ENCODE data around the gene PRRC2B. TPM values are rescaled to one million over a fixed set of nuclear protein-coding genes. Genes with fewer than 3 reads are reported as not detected.

PRRC2B gene
- total RNA-seq, 1 donor from 2014 or later, result 190 TPM

DNA sequence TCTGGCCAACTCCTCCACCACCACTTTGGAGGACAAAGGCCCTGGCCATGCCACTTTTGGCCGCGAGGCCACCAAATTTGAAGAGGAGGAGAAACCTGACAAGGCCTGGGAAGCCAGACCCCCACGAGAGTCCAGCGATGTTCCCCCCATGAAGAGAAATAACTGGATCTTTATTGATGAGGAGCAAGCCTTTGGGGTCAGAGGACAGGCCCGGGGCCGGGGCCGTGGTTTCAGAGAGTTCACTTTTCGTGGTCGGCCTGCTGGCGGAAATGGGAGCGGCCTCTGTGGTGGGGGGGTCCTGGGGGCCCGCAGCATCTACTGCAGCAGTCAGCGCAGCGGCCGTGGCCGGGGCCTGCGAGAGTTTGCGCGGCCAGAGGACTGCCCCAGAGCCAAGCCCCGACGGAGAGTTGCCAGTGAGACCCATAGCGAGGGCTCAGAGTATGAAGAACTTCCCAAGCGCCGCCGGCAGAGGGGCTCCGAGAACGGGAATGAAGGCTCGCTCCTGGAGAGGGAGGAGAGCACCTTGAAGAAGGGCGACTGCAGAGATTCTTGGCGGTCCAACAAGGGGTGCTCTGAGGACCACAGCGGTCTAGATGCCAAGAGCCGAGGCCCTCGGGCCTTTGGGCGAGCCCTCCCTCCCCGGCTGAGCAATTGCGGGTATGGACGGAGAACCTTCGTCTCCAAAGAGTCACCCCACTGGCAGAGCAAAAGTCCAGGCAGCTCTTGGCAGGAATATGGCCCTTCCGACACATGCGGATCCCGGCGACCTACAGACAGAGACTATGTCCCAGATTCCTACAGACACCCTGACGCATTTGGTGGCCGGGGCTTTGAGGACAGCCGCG is 81.4 kb downstream of the PRRC2B start:
- Histone ChIP-seq H3K27ac (no peak overlapping the region), H3K27me3 (no peaks in the 10 kb centered on the region), H3K4me3 (no peak overlapping the region), H3K4me1 (no peaks in the 10 kb centered on the region), H3K36me3 (peaks cover 100% of the 10 kb centered on the region), H3K9me3 (no peaks in the 10 kb centered on the region)
- ATAC-seq (no peak), DNase-seq (peak; percentile 57)
- intact Hi-C loops (cut with DNase I), result loop anchor here (10.0 kb wide), 1 partner anchor 131 kb away; no protein-coding TSS in a partner anchor
- TF ChIP-seq, protein P1, sequence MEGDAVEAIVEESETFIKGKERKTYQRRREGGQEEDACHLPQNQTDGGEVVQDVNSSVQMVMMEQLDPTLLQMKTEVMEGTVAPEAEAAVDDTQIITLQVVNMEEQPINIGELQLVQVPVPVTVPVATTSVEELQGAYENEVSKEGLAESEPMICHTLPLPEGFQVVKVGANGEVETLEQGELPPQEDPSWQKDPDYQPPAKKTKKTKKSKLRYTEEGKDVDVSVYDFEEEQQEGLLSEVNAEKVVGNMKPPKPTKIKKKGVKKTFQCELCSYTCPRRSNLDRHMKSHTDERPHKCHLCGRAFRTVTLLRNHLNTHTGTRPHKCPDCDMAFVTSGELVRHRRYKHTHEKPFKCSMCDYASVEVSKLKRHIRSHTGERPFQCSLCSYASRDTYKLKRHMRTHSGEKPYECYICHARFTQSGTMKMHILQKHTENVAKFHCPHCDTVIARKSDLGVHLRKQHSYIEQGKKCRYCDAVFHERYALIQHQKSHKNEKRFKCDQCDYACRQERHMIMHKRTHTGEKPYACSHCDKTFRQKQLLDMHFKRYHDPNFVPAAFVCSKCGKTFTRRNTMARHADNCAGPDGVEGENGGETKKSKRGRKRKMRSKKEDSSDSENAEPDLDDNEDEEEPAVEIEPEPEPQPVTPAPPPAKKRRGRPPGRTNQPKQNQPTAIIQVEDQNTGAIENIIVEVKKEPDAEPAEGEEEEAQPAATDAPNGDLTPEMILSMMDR (IDR thresholded peaks at IDR 0.05), result no peak

GRCh38 chr9:131475956-131476776 is 82.3 kb downstream of the PRRC2B start:
- H3K4me3 ChIP-seq, result no peak overlapping the region
- no peaks in the 10 kb centered on the region for H3K4me1 ChIP-seq
- peaks cover 99% of the 10 kb centered on the region for H3K36me3 ChIP-seq
- TF ChIP-seq, protein P1 (IDR thresholded peaks at IDR 0.05), result peak; percentile 34
- H3K9me3 ChIP-seq, result no peaks in the 10 kb centered on the region
- intact Hi-C loops (cut with DNase I), result loop anchor here (10.0 kb wide), 1 partner anchor 131 kb away; no protein-coding TSS in a partner anchor
- DNase-seq (peak; percentile 60), ATAC-seq (peak; percentile 25)
- H3K27me3 ChIP-seq, result no peaks in the 10 kb centered on the region
- no peak overlapping the region for H3K27ac ChIP-seq

GRCh38 chr9:131476777-131477345 is 83.0 kb downstream of the PRRC2B start:
- H3K27ac ChIP-seq, result no peak overlapping the region
- H3K4me1 ChIP-seq, result no peaks in the 10 kb centered on the region
- TF ChIP-seq, protein P1 (IDR thresholded peaks at IDR 0.05), result no peak
- no peaks in the 10 kb centered on the region for H3K27me3 ChIP-seq
- intact Hi-C loops (cut with DNase I), result loop anchor here (10.0 kb wide), 1 partner anchor 132 kb away; no protein-coding TSS in a partner anchor
- peak; percentile 8 for ATAC-seq
- H3K9me3 ChIP-seq, result no peaks in the 10 kb centered on the region
- H3K36me3 ChIP-seq, result peaks cover 99% of the 10 kb centered on the region
- peak; percentile 57 for DNase-seq
- no peak overlapping the region for H3K4me3 ChIP-seq

GRCh38 chr9:131477367-131477766 is 83.5 kb downstream of the PRRC2B start:
- TF ChIP-seq, protein P1 (IDR thresholded peaks at IDR 0.05), result no peak
- DNase-seq, result peak; percentile 37

GRCh38 chr9:131477816-131478419 is 84.0 kb downstream of the PRRC2B start:
- ATAC-seq (no peak), DNase-seq (no peak)
- no peak overlapping the region for H3K4me3 ChIP-seq
- intact Hi-C loops (cut with DNase I), result loop anchor here (10.0 kb wide), 1 partner anchor 133 kb away; no protein-coding TSS in a partner anchor
- peaks cover 99% of the 10 kb centered on the region for H3K36me3 ChIP-seq
- H3K4me1 ChIP-seq, result no peaks in the 10 kb centered on the region
- H3K27me3 ChIP-seq, result no peaks in the 10 kb centered on the region
- no peaks in the 10 kb centered on the region for H3K9me3 ChIP-seq
- H3K27ac ChIP-seq, result no peak overlapping the region
- TF ChIP-seq, protein P1 (IDR thresholded peaks at IDR 0.05), result no peak

More at GRCh38 chr9:131477367-131477766, 83.5 kb downstream of the PRRC2B start:
- peaks cover 99% of the 10 kb centered on the region for H3K36me3 ChIP-seq
- no peak overlapping the region for H3K27ac ChIP-seq
- H3K4me1 ChIP-seq, result no peaks in the 10 kb centered on the region
- no peaks in the 10 kb centered on the region for H3K27me3 ChIP-seq
- no peaks in the 10 kb centered on the region for H3K9me3 ChIP-seq
- intact Hi-C loops (cut with DNase I), result loop anchor here (10.0 kb wide), 1 partner anchor 133 kb away; no protein-coding TSS in a partner anchor
- no peak for ATAC-seq
- no peak overlapping the region for H3K4me3 ChIP-seq

Data from upper lobe of right lung (tissue), 1 donor.